GM21723 (cell line): ENCODE measurements around the gene MAEA.
A peak's percentile ranks its signal among the peaks of the same experiment; 100 is the strongest.

Source experiments
- ATAC-seq: cut with Tn5 transposase; IDR thresholded peaks from one replicate; pipeline ENCODE4 v1.9.1; 2021; ENCODE audit warnings: mild to moderate bottlenecking, moderate library complexity; ENCODE audit not compliant: unreplicated experiment

Gene MAEA

DNA sequence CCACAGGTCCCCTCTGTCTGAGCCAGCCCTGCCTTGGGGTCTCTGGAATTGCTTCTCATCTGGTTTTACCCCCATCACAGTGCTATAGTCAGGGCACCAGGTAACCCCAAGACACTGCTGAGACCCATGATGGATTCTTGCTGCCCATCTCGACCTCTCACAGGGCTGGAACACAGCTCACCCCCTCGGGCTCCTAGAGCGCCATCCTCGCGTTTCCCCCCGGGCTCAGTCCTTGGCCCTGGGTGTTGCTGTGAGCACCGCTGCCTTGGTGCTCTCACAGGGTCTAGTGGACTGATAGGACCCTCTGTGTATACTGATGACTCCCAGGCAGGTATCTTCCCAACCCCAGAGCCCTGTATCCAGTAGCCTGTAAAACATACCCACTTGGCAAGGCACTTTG, 8.8 kb downstream of the MAEA start:
- ATAC-seq = no peak

GRCh38 chr4:1299301-1299860, 9.7 kb downstream of the MAEA start:
- no peak for ATAC-seq

DNA sequence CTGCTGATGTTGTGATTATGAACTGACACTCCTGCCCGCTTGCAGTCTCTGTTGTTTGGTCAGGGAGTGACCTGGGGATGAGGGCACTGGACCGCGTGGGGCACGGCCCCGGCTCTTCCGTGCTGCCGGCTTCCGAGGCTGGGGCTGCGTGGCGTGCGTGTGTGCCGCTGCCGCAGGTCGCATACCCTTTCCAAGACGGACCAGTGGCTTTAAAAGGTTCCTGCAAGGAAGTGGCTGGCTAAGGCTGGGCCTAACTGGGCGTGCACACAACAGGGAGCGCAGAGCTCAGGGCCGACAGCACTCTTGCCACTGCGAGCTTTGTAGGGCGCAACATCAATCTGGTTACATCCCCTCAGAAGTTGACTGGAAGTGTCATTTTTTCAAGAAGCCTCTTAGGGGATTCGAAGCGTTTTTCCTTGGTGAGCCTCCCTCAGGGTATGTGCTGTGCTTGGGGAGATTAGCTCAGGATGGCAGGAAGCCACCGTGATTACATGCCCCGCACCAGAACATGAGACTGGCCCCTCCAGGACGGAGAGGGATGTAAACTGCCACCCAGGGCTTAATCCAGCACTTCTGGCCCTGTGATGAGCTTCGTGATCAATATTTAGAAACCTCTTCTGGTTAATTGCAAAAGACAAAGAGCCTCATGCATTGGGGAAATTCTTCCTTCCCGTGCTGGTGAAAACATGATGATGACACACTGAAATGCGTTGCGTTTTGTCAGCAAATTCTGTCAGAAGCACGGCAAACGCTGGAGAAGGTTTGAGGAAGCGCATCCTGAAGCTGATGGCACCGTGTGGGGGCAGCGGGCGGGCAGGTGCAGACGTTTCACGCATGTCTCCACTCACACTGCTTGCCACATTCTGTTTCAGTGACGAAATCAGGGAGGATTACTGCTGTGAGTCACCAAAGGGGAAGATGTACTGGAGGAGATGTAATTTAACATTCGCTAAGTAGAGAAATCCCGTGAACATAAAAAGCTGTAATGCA, 11.1 kb downstream of the MAEA start:
- no peak for ATAC-seq

DNA sequence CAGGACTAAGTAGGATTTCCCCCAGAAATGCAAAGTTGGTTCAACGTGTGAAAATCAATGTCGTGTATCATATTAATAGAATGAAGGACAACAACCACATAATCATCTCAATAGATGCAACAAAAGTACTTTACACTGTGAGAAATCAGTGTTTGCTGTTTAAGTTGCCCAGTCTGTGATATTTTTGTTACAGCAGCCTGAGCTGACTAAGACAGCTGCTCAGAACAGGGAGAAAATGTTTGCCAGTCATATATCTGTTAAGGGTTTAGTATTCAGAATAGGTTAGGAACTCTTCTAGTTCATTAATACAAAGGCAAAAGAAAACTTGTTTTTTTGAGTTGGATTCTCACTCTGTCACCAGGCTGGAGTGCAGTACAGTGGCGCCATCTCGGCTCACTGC, 12.5 kb downstream of the MAEA start:
- no peak for ATAC-seq

DNA sequence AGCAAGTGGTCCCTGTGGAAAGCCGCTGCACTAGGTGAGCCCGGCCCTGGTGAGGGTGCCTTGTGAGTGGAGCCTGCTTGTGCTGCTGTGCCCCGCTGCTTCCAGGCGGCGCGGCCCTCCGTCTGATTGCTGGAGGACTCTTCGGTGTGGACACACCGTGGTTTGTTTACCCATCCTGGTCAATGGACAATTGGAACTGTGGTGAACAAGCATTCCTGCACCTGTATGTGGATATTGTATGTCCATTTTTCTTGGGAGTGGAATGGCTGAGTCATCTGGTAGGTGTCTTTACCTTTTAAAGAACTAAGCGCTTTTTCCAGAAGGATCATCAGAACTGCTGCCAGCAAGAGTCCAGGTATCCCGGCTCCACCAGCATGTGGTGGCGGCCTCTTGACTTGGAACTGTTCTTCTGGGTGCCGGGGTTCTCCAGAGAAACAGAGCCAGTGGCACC, 15.6 kb downstream of the MAEA start:
- no peak for ATAC-seq

GRCh38 chr4:1305781-1306455, 16.2 kb downstream of the MAEA start:
- ATAC-seq = no peak

- no peak for ATAC-seq
These were observed 18.5 kb downstream of the MAEA start for GRCh38 chr4:1307951-1308735.

DNA sequence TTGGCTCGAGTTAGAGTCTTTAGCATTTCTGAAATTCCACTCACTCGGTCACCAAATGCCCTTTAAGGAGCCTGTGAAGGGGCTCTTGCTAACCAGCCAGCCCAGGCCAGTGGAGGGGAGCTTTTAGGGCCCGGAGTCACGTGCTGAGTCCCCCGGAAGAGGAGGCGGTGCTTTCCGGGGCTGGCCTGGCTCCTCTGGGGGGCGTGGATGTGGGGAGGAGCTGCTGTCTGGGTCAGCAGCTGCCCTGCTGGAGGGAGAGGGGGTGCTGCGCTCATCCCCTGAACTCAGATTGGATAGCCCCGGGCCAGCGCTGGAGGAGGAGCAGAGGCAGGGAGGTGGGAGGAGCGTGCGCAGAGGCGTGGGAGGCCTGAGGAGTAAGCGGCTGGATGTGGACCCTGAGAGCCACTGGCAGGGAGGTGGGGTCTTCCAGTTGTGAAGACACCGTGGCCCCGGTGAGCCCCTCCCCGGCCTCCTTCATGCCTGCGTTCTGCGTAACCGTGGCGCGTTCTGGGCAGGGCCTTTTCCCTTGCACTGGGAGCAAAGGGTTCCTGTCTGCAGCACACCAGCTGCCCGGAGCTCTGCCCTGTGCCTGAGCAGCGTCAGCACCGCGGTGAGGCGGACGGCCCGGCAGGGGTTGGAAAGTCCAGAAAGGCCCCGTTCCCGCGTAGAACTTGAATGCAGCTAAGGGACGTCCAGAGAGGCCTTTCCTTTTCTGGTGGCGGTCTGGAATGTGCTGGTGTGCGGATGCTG, 19.7 kb downstream of the MAEA start:
- ATAC-seq = peak; percentile 63

DNA sequence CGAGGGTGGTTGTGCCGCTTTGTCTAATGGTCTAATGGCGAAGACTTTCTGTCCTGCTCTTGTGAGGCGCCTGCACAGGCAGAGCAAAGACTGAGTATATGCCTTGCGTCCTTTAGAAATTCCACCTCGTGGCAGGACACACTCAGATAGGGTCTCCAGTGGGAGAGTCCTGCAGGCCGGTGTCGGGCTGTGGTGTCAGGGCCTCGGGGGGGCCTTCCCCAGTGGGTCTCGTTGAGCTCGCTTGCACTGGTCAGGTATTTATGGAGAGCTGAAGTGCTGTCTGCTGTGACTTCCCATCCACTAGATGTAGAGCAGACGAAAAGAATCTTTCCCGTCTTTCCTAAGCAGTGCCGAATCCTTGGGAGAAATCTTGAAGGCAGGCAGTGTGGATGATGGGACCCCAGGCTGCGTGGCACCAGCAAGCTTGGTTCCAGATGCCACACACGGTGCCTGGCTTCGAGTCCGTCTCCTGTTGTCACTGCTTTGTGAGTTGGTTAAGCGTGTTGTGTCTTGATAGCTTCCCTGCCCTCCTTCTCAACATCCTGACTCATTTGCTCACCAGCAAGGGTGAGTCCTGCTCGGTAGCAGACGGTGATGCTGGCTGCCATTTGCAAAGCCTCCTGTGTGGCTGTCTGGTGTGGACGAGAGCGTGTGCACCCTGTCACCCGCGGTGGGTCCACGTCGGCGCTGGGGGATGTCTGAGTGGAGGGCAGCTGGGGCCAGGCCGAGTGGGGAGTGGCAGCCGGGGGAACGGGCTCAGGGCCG, 20.5 kb downstream of the MAEA start:
- ATAC-seq = no peak

- ATAC-seq = no peak
These were observed 21.3 kb downstream of the MAEA start for GRCh38 chr4:1310796-1311631.

GRCh38 chr4:1312821-1313640, 23.3 kb downstream of the MAEA start:
- no peak for ATAC-seq

- no peak for ATAC-seq
These were observed 25.6 kb downstream of the MAEA start for GRCh38 chr4:1315306-1315705.

- no peak for ATAC-seq
These were observed 26.3 kb downstream of the MAEA start for GRCh38 chr4:1315836-1316536.

DNA sequence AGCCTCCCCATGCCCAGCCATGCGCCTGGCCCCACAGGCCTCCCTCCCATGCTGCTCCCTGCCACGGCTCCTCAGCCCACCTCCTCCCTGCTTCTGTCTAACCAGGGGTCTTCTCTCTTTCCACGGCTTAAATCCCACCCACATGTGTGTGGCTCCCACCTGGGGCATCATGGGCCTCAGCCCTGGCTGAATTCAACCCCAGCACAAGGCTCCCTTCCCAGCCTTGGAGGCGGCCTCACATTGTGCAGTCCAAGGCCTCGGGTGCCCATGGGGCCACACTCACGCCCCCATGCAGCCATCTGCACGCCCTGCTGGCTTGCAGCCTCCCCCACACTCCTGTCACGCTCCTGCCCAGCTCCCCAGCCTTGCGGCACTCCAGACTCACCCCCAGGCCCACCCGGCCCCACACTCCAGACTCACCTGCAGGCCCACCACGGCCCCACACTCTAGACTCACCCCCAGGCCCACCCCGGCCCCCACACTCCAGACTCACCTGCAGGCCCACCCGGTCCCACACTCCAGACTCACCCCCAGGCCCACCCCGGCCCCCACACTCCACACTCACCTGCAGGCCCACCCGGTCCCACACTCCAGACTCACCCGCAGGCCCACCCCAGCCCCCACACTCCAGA, 27.0 kb downstream of the MAEA start:
- ATAC-seq = no peak

GRCh38 chr4:1317177-1318045, 27.7 kb downstream of the MAEA start:
- ATAC-seq = no peak

GRCh38 chr4:1318046-1318375, 28.3 kb downstream of the MAEA start:
- ATAC-seq = no peak
